ENCODE data around the gene DNAH14. TPM values are rescaled to one million over a fixed set of nuclear protein-coding genes. Genes with fewer than 3 reads are reported as not detected.

Gene DNAH14
- total RNA-seq, 2 experiments from 2014 or later: 0.27 to 0.34 TPM

DNA sequence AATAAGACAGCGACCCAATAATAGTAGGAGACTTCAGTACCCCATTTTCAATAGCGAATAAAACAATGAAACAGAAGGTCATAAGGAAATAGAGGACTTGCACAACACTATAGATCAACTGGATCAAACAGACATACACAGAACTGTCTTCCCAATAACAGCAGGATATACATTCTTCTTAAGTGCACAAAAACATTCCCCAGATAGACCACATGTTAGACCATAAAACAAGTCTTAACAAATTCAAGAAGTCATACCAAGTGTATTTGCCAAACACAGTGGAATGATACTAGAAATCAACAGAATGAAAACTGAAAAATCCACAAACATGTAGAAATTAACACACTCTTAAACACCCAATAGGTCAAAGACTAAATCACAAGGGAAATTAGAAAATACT is 420.4 kb downstream of the DNAH14 start:
- Histone ChIP-seq H3K36me3 (ENCODE audit: insufficient read depth, low read length) (no peaks in the 10 kb centered on the region), H3K27me3 (ENCODE audit: control insufficient read depth in 1 of 2, insufficient read depth in 2 of 2, low read length in 2 of 2) (peaks cover 0 to 26% of the 10 kb centered on the region in 2 experiments), H3K27ac (ENCODE audit: low read depth in 1 of 2, low read length in 2 of 2) (no peak overlapping the region), H3K4me3 (ENCODE audit: low read length) (no peak overlapping the region), H3K9me3 (ENCODE audit: control insufficient read depth in 1 of 2, insufficient read depth in 1 of 2, low read length in 2 of 2) (peaks cover 0 to 7% of the 10 kb centered on the region in 2 experiments), H3K4me1 (ENCODE audit: insufficient read depth, low read length) (no peaks in the 10 kb centered on the region)
- intact Hi-C loops (cut with DNase I, micrococcal nuclease): loop anchor here in 1 of 2 experiments (10.0 kb wide), 1 partner anchor 835 kb away; no protein-coding TSS in a partner anchor
- CTCF ChIA-PET: no interaction called here
- H3K27me3 Mint-ChIP-seq: peaks cover 34% of the 10 kb centered on the region
- no peaks in the 10 kb centered on the region for H3K4me1 Mint-ChIP-seq (ENCODE audit: low read depth)
- no peak overlapping the region for H3K27ac Mint-ChIP-seq
- H3K36me3 Mint-ChIP-seq (ENCODE audit: low read depth): no peaks in the 10 kb centered on the region
- POLR2A ChIA-PET: no interaction called here
- H3K4me3 Mint-ChIP-seq: no peak overlapping the region
- peaks cover 5% of the 10 kb centered on the region for H3K9me3 Mint-ChIP-seq
- TF ChIP-seq, protein P1, sequence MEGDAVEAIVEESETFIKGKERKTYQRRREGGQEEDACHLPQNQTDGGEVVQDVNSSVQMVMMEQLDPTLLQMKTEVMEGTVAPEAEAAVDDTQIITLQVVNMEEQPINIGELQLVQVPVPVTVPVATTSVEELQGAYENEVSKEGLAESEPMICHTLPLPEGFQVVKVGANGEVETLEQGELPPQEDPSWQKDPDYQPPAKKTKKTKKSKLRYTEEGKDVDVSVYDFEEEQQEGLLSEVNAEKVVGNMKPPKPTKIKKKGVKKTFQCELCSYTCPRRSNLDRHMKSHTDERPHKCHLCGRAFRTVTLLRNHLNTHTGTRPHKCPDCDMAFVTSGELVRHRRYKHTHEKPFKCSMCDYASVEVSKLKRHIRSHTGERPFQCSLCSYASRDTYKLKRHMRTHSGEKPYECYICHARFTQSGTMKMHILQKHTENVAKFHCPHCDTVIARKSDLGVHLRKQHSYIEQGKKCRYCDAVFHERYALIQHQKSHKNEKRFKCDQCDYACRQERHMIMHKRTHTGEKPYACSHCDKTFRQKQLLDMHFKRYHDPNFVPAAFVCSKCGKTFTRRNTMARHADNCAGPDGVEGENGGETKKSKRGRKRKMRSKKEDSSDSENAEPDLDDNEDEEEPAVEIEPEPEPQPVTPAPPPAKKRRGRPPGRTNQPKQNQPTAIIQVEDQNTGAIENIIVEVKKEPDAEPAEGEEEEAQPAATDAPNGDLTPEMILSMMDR (IDR thresholded peaks at IDR 0.05): no peak
- no peak for ATAC-seq (ENCODE audit: poor library complexity)
- no peak for DNase-seq

DNA sequence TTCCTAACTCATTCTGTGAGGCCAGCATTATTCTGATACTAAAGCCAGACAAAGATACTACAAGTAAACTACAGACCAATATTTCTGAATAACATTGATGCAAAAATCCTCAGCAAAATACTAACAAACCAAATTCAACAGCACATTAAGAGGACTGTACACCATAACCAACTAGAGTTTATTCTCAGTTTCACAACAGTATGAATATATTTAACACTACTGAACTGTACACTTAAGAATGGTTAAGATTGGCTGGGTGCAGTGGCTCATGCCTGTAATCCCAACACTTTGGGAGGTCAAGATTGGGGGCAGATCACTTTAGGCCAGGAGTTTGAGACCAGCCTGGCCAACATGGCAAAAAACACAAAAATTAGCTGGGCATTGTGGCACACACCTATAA is 421.4 kb downstream of the DNAH14 start:
- Mint-ChIP-seq H3K4me1 (ENCODE audit: low read depth) (no peaks in the 10 kb centered on the region), H3K27me3 (peaks cover 27% of the 10 kb centered on the region), H3K27ac (no peak overlapping the region), H3K4me3 (no peak overlapping the region), H3K9me3 (peaks cover 5% of the 10 kb centered on the region), H3K36me3 (ENCODE audit: low read depth) (no peaks in the 10 kb centered on the region)
- H3K27ac ChIP-seq (ENCODE audit: low read depth in 1 of 2, low read length in 2 of 2): no peak overlapping the region
- ATAC-seq (ENCODE audit: poor library complexity) (no peak), DNase-seq (no peak)
- POLR2A ChIA-PET: no interaction called here
- H3K9me3 ChIP-seq (ENCODE audit: control insufficient read depth in 1 of 2, insufficient read depth in 1 of 2, low read length in 2 of 2): peaks cover 0 to 7% of the 10 kb centered on the region in 2 experiments
- intact Hi-C loops (cut with DNase I, micrococcal nuclease): no loop called here
- TF ChIP-seq, protein P1 (IDR thresholded peaks at IDR 0.05): no peak
- CTCF ChIA-PET: no interaction called here
- no peak overlapping the region for H3K4me3 ChIP-seq (ENCODE audit: low read length)
- H3K27me3 ChIP-seq (ENCODE audit: control insufficient read depth in 1 of 2, insufficient read depth in 2 of 2, low read length in 2 of 2): peaks cover 0 to 26% of the 10 kb centered on the region in 2 experiments
- no peaks in the 10 kb centered on the region for H3K36me3 ChIP-seq (ENCODE audit: insufficient read depth, low read length)
- no peaks in the 10 kb centered on the region for H3K4me1 ChIP-seq (ENCODE audit: insufficient read depth, low read length)

DNA sequence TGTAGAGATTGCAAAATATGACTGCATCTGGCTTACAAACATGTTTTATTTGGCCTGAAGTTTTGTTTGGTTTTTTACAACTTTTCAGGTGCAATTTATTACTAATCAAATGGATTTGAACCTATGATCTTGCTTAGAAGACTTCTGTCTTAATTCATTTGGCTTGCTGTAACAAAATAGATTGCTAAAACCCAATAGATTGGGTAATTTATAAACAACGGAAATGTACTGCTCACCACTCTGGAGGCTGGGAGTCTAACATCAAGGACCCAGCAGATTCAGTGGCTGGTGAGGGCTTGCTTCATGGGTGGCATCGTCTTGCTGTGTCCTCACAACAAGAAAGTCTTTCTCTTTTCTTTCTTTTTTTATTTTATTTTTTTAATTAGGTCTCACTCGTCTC is 425.4 kb downstream of the DNAH14 start:
- no peak overlapping the region for H3K4me3 Mint-ChIP-seq
- TF ChIP-seq, protein P1 (IDR thresholded peaks at IDR 0.05): no peak
- Histone ChIP-seq H3K9me3 (ENCODE audit: control insufficient read depth in 1 of 2, insufficient read depth in 1 of 2, low read length in 2 of 2) (no peaks in the 10 kb centered on the region), H3K27me3 (ENCODE audit: control insufficient read depth in 1 of 2, insufficient read depth in 2 of 2, low read length in 2 of 2) (peaks cover 0 to 8% of the 10 kb centered on the region in 2 experiments), H3K4me3 (ENCODE audit: low read length) (no peak overlapping the region), H3K4me1 (ENCODE audit: insufficient read depth, low read length) (no peaks in the 10 kb centered on the region), H3K36me3 (ENCODE audit: insufficient read depth, low read length) (no peaks in the 10 kb centered on the region), H3K27ac (ENCODE audit: low read depth in 1 of 2, low read length in 2 of 2) (no peak overlapping the region)
- DNase-seq: no peak
- H3K4me1 Mint-ChIP-seq (ENCODE audit: low read depth): no peaks in the 10 kb centered on the region
- no peaks in the 10 kb centered on the region for H3K9me3 Mint-ChIP-seq
- intact Hi-C loops (cut with DNase I, micrococcal nuclease): no loop called here
- ATAC-seq (ENCODE audit: poor library complexity): no peak
- peaks cover 28% of the 10 kb centered on the region for H3K27me3 Mint-ChIP-seq
- H3K36me3 Mint-ChIP-seq (ENCODE audit: low read depth): no peaks in the 10 kb centered on the region
- POLR2A ChIA-PET: no interaction called here
- CTCF ChIA-PET: no interaction called here
- H3K27ac Mint-ChIP-seq: no peak overlapping the region

Measured in CD4-positive, alpha-beta T cell (primary cell).